Endothelial cell of umbilical vein (primary cell): ENCODE results near the gene KIAA1549.

ENCODE experiments used
- CTCF ChIP-seq, 2 donors: IDR thresholded peaks; 1 replicate in 1 of 2; 2 replicates in 1 of 2; pipeline ENCODE4 v1.5.1; 2011; ENCODE audit warnings: low read length in 2 of 2, mild to moderate bottlenecking in 2 of 2, moderate library complexity in 2 of 2, control low read depth in 1 of 2, inconsistent platforms in 1 of 2, low read depth in 1 of 2; ENCODE audit not compliant: insufficient read depth in 1 of 2; ENCODE audit errors: extremely low read depth in 1 of 2
- MYC ChIP-seq: IDR thresholded peaks from one replicate; pipeline ENCODE4 v1.6.1; 2011; ENCODE audit warnings: mild to moderate bottlenecking, low read depth, low read length
- POLR2A ChIP-seq: IDR thresholded peaks from 2 replicates; pipeline ENCODE4 v1.6.1; 2012; ENCODE audit warnings: low read depth, mild to moderate bottlenecking, control low read depth, low read length
- POLR2AphosphoS5 ChIP-seq: IDR thresholded peaks from 2 replicates; pipeline ENCODE4 v1.6.1; 2012; ENCODE audit warnings: low read depth, mild to moderate bottlenecking, control low read depth, low read length, moderate library complexity; ENCODE audit not compliant: insufficient read depth

GRCh38 chr7:138872576-138872975 is 108.6 kb downstream of the KIAA1549 start:
- TF ChIP-seq POLR2AphosphoS5 (no peak), CTCF (IDR thresholded peaks at IDR 0.05; ENCODE audit: extremely low read depth in 1 of 2, insufficient read depth in 1 of 2, low read depth in 1 of 2, low read length in 2 of 2) (no peak), POLR2A (no peak), MYC (no peak)
